Activated gamma-delta T cell treated with anti-CD3 and anti-CD28 coated beads, Interleukin-2, amount 50 U/mL, for 16 hours (primary cell): ENCODE data around the gene TAF12.
A peak's percentile ranks its signal among the peaks of the same experiment; 100 is the strongest.
"Not testable (repeated sequence)": the region's sequence is repeated elsewhere in the genome, so short reads cannot be mapped to it uniquely, and the experiment has no call there.

Experiments used
- DNase-seq: peaks from one replicate; pipeline ENCODE4 v3.0.0-alpha.2; 2020; ENCODE audit warnings: low read depth

TAF12 gene

GRCh38 chr1:28642847-28643635 is at the start of gene TAF12:
Gene TAF12, minus strand, starts transcription at chr1:28643067. Its CDS starts 20,986 bp downstream, at chr1:28622081.
- peak; percentile 84 for DNase-seq

- not testable (repeated sequence) for DNase-seq
Measured at GRCh38 chr1:28691627-28692026, 48.8 kb upstream of the TAF12 start.

- DNase-seq: no peak
Measured at GRCh38 chr1:28684937-28685336, 42.1 kb upstream of the TAF12 start.

- no peak for DNase-seq
Measured at GRCh38 chr1:28682840-28683239, 40.0 kb upstream of the TAF12 start.

- no peak for DNase-seq
Measured at GRCh38 chr1:28680151-28680550, 37.3 kb upstream of the TAF12 start.

- no peak for DNase-seq
Measured at GRCh38 chr1:28675924-28676257, 33.0 kb upstream of the TAF12 start.

GRCh38 chr1:28672971-28673370 is 30.1 kb upstream of the TAF12 start:
- not testable (repeated sequence) for DNase-seq

- no peak for DNase-seq
Measured at GRCh38 chr1:28671254-28671780, 28.4 kb upstream of the TAF12 start.

- no peak for DNase-seq
Measured at GRCh38 chr1:28668956-28669723, 26.3 kb upstream of the TAF12 start.

- DNase-seq: peak; percentile 75
Measured at GRCh38 chr1:28668191-28668955, 25.5 kb upstream of the TAF12 start, which contains the start of gene GMEB1. Gene GMEB1, plus strand, starts transcription at chr1:28668784. Its CDS starts 14,829 bp downstream, at chr1:28683613.

- no peak for DNase-seq
Measured at GRCh38 chr1:28666806-28667205, 23.9 kb upstream of the TAF12 start.

- DNase-seq: no peak
Measured at GRCh38 chr1:28663871-28664470, 21.1 kb upstream of the TAF12 start.

GRCh38 chr1:28656335-28656734 is 13.5 kb upstream of the TAF12 start:
- no peak for DNase-seq

GRCh38 chr1:28655448-28656311 is 12.8 kb upstream of the TAF12 start:
- not testable (repeated sequence) for DNase-seq

GRCh38 chr1:28653870-28654269 is 11.0 kb upstream of the TAF12 start:
- DNase-seq: not testable (repeated sequence)

- not testable (repeated sequence) for DNase-seq
Measured at GRCh38 chr1:28653063-28653462, 10.2 kb upstream of the TAF12 start.

- peak; percentile 83 for DNase-seq
Measured at GRCh38 chr1:28648474-28649198, 5.8 kb upstream of the TAF12 start, which contains the start of gene RNU11. Gene RNU11, plus strand, starts transcription at chr1:28648600.

- DNase-seq: peak; percentile 81
Measured at GRCh38 chr1:28648008-28648473, 5.2 kb upstream of the TAF12 start.

- DNase-seq: no peak
Measured at GRCh38 chr1:28646040-28646439, 3.2 kb upstream of the TAF12 start.

GRCh38 chr1:28645406-28645805 is 2.5 kb upstream of the TAF12 start:
- DNase-seq: not testable (repeated sequence)
